H9 (cell line): ENCODE results near the gene PNPLA8. TPM values are rescaled to one million over a fixed set of nuclear protein-coding genes. Genes with fewer than 3 reads are reported as not detected.

Experiments
- DNase-seq: peaks from one replicate; pipeline ENCODE4 v3.0.0-alpha.2; 2017
- H2AFZ ChIP-seq: one replicate; pipeline ENCODE4 v1.6.1; 2013; ENCODE audit warnings: mild to moderate bottlenecking, low read length, control low read depth, moderate library complexity
- H2AK5ac ChIP-seq: 2 replicates; pipeline ENCODE4 v1.6.1; 2013; ENCODE audit warnings: low read length, control low read depth, mixed read lengths; ENCODE audit not compliant: insufficient read length
- H2BK120ac ChIP-seq: one replicate; pipeline ENCODE4 v1.6.1; 2013; ENCODE audit warnings: low read depth, mild to moderate bottlenecking, low read length, control low read depth, inconsistent platforms; ENCODE audit not compliant: poor library complexity, severe bottlenecking
- H2BK12ac ChIP-seq: 2 replicates; pipeline ENCODE4 v1.6.1; 2013; ENCODE audit warnings: low read length, control low read depth, mixed read lengths, low read depth; ENCODE audit not compliant: insufficient read length
- H2BK15ac ChIP-seq: 2 replicates; pipeline ENCODE4 v1.6.1; 2013; ENCODE audit warnings: low read depth, low read length, control low read depth
- H2BK20ac ChIP-seq: one replicate; pipeline ENCODE4 v1.6.1; 2013; ENCODE audit warnings: low read depth, mild to moderate bottlenecking, low read length, control low read depth, inconsistent platforms; ENCODE audit not compliant: poor library complexity, severe bottlenecking
- H2BK5ac ChIP-seq: 2 replicates; pipeline ENCODE4 v1.6.1; 2013; ENCODE audit warnings: low read length, control low read depth, mixed read lengths; ENCODE audit not compliant: insufficient read length
- H3K14ac ChIP-seq: 2 replicates; pipeline ENCODE4 v1.6.1; 2013; ENCODE audit warnings: low read length, control low read depth; ENCODE audit not compliant: insufficient read depth
- H3K18ac ChIP-seq: 2 replicates; pipeline ENCODE4 v1.6.1; 2013; ENCODE audit warnings: low read depth, mild to moderate bottlenecking, mixed read lengths, low read length, control low read depth; ENCODE audit not compliant: insufficient read length
- H3K23ac ChIP-seq: 2 replicates; pipeline ENCODE4 v1.6.1; 2013; ENCODE audit warnings: low read length, control low read depth, mixed read lengths, low read depth; ENCODE audit not compliant: insufficient read length
- H3K23me2 ChIP-seq: 2 replicates; pipeline ENCODE4 v1.6.1; 2013; ENCODE audit warnings: low read depth, mild to moderate bottlenecking, mixed read lengths, low read length, control low read depth; ENCODE audit not compliant: insufficient read length, poor library complexity, severe bottlenecking
- H3K27ac ChIP-seq: 2 replicates; pipeline ENCODE4 v1.5.1; 2013; ENCODE audit warnings: low read length, control low read depth, mixed read lengths, low read depth; ENCODE audit not compliant: insufficient read length
- H3K27me3 ChIP-seq: 2 replicates; pipeline ENCODE4 v1.6.1; 2013; ENCODE audit warnings: low read length, control low read depth, inconsistent platforms; ENCODE audit not compliant: insufficient read depth
- H3K4ac ChIP-seq: 2 replicates; pipeline ENCODE4 v1.6.1; 2013; ENCODE audit warnings: low read depth, mild to moderate bottlenecking, control low read depth, inconsistent platforms, low read length, moderate library complexity
- H3K4me1 ChIP-seq: 2 replicates; pipeline ENCODE4 v1.6.1; 2013; ENCODE audit warnings: low read length, control low read depth, inconsistent platforms; ENCODE audit not compliant: insufficient read depth
- H3K4me2 ChIP-seq: 2 replicates; pipeline ENCODE4 v1.6.1; 2013; ENCODE audit warnings: low read length, control low read depth, mixed read lengths; ENCODE audit not compliant: insufficient read length, insufficient read depth
- H3K56ac ChIP-seq: 2 replicates; pipeline ENCODE4 v1.6.1; 2013; ENCODE audit warnings: low read depth, mild to moderate bottlenecking, mixed read lengths, low read length, control low read depth; ENCODE audit not compliant: insufficient read length
- H3K79me1 ChIP-seq: 2 replicates; pipeline ENCODE4 v1.6.1; 2013; ENCODE audit warnings: low read depth, mild to moderate bottlenecking, moderate library complexity, low read length, control low read depth, inconsistent platforms; ENCODE audit not compliant: insufficient read depth, poor library complexity, severe bottlenecking
- H3K79me2 ChIP-seq: 2 replicates; pipeline ENCODE4 v1.6.1; 2013; ENCODE audit warnings: low read length, control low read depth, inconsistent platforms; ENCODE audit not compliant: insufficient read depth
- H3K9ac ChIP-seq: 2 replicates; pipeline ENCODE4 v1.6.1; 2013; ENCODE audit warnings: low read length, control low read depth, mixed read lengths; ENCODE audit not compliant: insufficient read length; ENCODE audit errors: extremely low read depth
- H3K9me3 ChIP-seq: one replicate; pipeline ENCODE4 v1.6.1; 2013; ENCODE audit warnings: low read depth, low read length, inconsistent platforms; ENCODE audit not compliant: control insufficient read depth
- H3T11ph ChIP-seq: one replicate; pipeline ENCODE4 v1.6.1; 2013; ENCODE audit warnings: mild to moderate bottlenecking, low read length, control low read depth, inconsistent platforms
- H4K20me1 ChIP-seq: one replicate; pipeline ENCODE4 v1.6.1; 2013; ENCODE audit not compliant: control insufficient read depth, insufficient read length, insufficient read depth
- H4K5ac ChIP-seq: 2 replicates; pipeline ENCODE4 v1.6.1; 2013; ENCODE audit warnings: low read depth, mild to moderate bottlenecking, mixed read lengths, low read length, control low read depth; ENCODE audit not compliant: insufficient read length
- H4K8ac ChIP-seq: replicated peaks from 2 replicates; pipeline ENCODE4 v1.6.1; 2013; ENCODE audit warnings: low read length, control low read depth, mixed read lengths, low read depth; ENCODE audit not compliant: insufficient read length
- H4K91ac ChIP-seq: 2 replicates; pipeline ENCODE4 v1.6.1; 2013; ENCODE audit warnings: low read depth, mild to moderate bottlenecking, moderate library complexity, mixed read lengths, low read length, control low read depth; ENCODE audit not compliant: insufficient read length
- H3K27ac Mint-ChIP-seq, 3 experiments: 2 replicates in 2 of 3; 3 replicates in 1 of 3; pipeline ENCODE4 v1.8.0; 2020 to 2021; ENCODE audit warnings: mixed read lengths in 3 of 3, mild to moderate bottlenecking in 1 of 3, moderate library complexity in 1 of 3
- H3K27me3 Mint-ChIP-seq: 2 replicates; pipeline ENCODE4 v1.8.0; 2021; ENCODE audit warnings: low read depth, mild to moderate bottlenecking, moderate library complexity, mixed read lengths
- H3K36me3 Mint-ChIP-seq, 3 experiments: 2 replicates in 2 of 3; 3 replicates in 1 of 3; pipeline ENCODE4 v1.8.0; 2020 to 2021; ENCODE audit warnings: low read depth in 3 of 3, mixed read lengths in 3 of 3; ENCODE audit not compliant: insufficient read depth in 1 of 3
- H3K4me1 Mint-ChIP-seq, 2 experiments: 2 replicates each; pipeline ENCODE4 v1.8.0; 2020; ENCODE audit warnings: mixed read lengths in 2 of 2
- H3K4me3 Mint-ChIP-seq, 2 experiments: 2 replicates in 1 of 2; 3 replicates in 1 of 2; pipeline ENCODE4 v1.8.0; 2020 to 2021; ENCODE audit warnings: mild to moderate bottlenecking in 2 of 2, mixed read lengths in 2 of 2, moderate library complexity in 1 of 2
- H3K9me3 Mint-ChIP-seq, 2 experiments: 2 replicates in 1 of 2; 3 replicates in 1 of 2; pipeline ENCODE4 v1.8.0; 2020; ENCODE audit warnings: mild to moderate bottlenecking in 2 of 2, mixed read lengths in 2 of 2, moderate library complexity in 1 of 2
- WGBS: extraction: QIAGEN DNeasy Blood & Tissue Kit; methylation state at CpG from one replicate; pipeline ENCODE4 v1.1.7; 2013; ENCODE audit warnings: missing lambda C conversion rate, low lambda C conversion rate, mixed read lengths; ENCODE audit not compliant: insufficient read length; ENCODE audit errors: extremely low coverage; 5-methylcytosine and 5-hydroxymethylcytosine counted together
- total RNA-seq: library from RNA; stranded (reverse); gene quantifications from 2 replicates; pipeline ENCODE4 v1.2.1, GENCODE V29; 2021
- TF ChIP-seq, protein P1 (sequence below): fragments of 200-600 bp; sonication (generic); conservative IDR thresholded peaks from 3 replicates; pipeline ENCODE4 v1.8.0; 2021; ENCODE audit warnings: antibody characterized with exemption, mild to moderate bottlenecking

The PNPLA8 gene
- total RNA-seq, 1 experiment from 2014 or later: 11.7 TPM

GRCh38 chr7:108515013-108515412 is 10.9 kb downstream of the PNPLA8 start:
- Histone ChIP-seq H2BK20ac (no peak overlapping the region), H3K79me1 (no peaks in the 10 kb centered on the region), H3K27me3 (no peaks in the 10 kb centered on the region), H2BK15ac (no peak overlapping the region), H4K5ac (no peak overlapping the region), H4K91ac (no peak overlapping the region), H3T11ph (no peak overlapping the region), H4K8ac (no peak overlapping the region), H2AK5ac (no peak overlapping the region), H3K4ac (no peak overlapping the region), H3K23me2 (no peaks in the 10 kb centered on the region), H3K9ac (no peak overlapping the region), H3K9me3 (no peaks in the 10 kb centered on the region), H3K14ac (no peak overlapping the region), H3K4me1 (no peaks in the 10 kb centered on the region), H2AFZ (no peak overlapping the region), H3K18ac (no peak overlapping the region), H2BK12ac (no peak overlapping the region), H3K79me2 (no peaks in the 10 kb centered on the region), H3K23ac (no peak overlapping the region), H4K20me1 (no peaks in the 10 kb centered on the region), H3K27ac (no peak overlapping the region), H2BK5ac (no peak overlapping the region), H2BK120ac (no peak overlapping the region), H3K4me2 (no peak overlapping the region), H3K56ac (no peak overlapping the region)
- no CpG with 5 or more reads among the region's 3 CpGs for WGBS
- TF ChIP-seq, protein P1, sequence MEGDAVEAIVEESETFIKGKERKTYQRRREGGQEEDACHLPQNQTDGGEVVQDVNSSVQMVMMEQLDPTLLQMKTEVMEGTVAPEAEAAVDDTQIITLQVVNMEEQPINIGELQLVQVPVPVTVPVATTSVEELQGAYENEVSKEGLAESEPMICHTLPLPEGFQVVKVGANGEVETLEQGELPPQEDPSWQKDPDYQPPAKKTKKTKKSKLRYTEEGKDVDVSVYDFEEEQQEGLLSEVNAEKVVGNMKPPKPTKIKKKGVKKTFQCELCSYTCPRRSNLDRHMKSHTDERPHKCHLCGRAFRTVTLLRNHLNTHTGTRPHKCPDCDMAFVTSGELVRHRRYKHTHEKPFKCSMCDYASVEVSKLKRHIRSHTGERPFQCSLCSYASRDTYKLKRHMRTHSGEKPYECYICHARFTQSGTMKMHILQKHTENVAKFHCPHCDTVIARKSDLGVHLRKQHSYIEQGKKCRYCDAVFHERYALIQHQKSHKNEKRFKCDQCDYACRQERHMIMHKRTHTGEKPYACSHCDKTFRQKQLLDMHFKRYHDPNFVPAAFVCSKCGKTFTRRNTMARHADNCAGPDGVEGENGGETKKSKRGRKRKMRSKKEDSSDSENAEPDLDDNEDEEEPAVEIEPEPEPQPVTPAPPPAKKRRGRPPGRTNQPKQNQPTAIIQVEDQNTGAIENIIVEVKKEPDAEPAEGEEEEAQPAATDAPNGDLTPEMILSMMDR: no peak
- peaks cover 13 to 49% (median 48%) of the 10 kb centered on the region in 3 experiments for H3K36me3 Mint-ChIP-seq
- no peak for DNase-seq
- H3K27ac Mint-ChIP-seq: no peak overlapping the region
- H3K27me3 Mint-ChIP-seq: no peaks in the 10 kb centered on the region
- H3K4me3 Mint-ChIP-seq: no peak overlapping the region
- peaks cover 0 to 2% of the 10 kb centered on the region in 2 experiments; a peak in 2 of 5 replicates for H3K9me3 Mint-ChIP-seq
- peaks cover 0 to 8% of the 10 kb centered on the region in 2 experiments; a peak in 2 of 4 replicates for H3K4me1 Mint-ChIP-seq
